HG02885 (cell line): Measurements from ENCODE around the gene CORT.
"Not testable (repeated sequence)": the region's sequence is repeated elsewhere in the genome, so short reads cannot be mapped to it uniquely, and the experiment has no call there.

Experiments
- ATAC-seq: cut with Tn5 transposase; IDR thresholded peaks from one replicate; pipeline ENCODE4 v1.9.1; 2021; ENCODE audit warnings: mild to moderate bottlenecking; ENCODE audit not compliant: unreplicated experiment, poor library complexity

The CORT gene

GRCh38 chr1:10449751-10450150, at the start of gene CORT:
CORT (plus strand) TSS chr1:10450031; CDS start chr1:10450224, 193 bp downstream.
- ATAC-seq: no peak

- no peak for ATAC-seq
These were observed 48.5 kb upstream of the CORT start for GRCh38 chr1:10401281-10401680.

GRCh38 chr1:10402729-10403274, 47.0 kb upstream of the CORT start:
- ATAC-seq: no peak

- ATAC-seq: no peak
These were observed 42.6 kb upstream of the CORT start for GRCh38 chr1:10407201-10407600.

GRCh38 chr1:10415211-10415930, 34.5 kb upstream of the CORT start:
- ATAC-seq: no peak

- not testable (repeated sequence) for ATAC-seq
These were observed 33.9 kb upstream of the CORT start for GRCh38 chr1:10415967-10416366.

- not testable (repeated sequence) for ATAC-seq
These were observed 31.1 kb upstream of the CORT start for GRCh38 chr1:10418741-10419140.

- no peak for ATAC-seq
These were observed 30.5 kb upstream of the CORT start for GRCh38 chr1:10419351-10419750.

- no peak for ATAC-seq
These were observed 28.2 kb upstream of the CORT start for GRCh38 chr1:10421637-10422036.

GRCh38 chr1:10424034-10424433, 25.8 kb upstream of the CORT start:
- ATAC-seq: no peak

- ATAC-seq: no peak
These were observed 25.2 kb upstream of the CORT start for GRCh38 chr1:10424651-10425050.

GRCh38 chr1:10425826-10426534, 23.9 kb upstream of the CORT start:
- ATAC-seq: not testable (repeated sequence)

GRCh38 chr1:10426535-10426848, 23.3 kb upstream of the CORT start:
- not testable (repeated sequence) for ATAC-seq

- ATAC-seq: no peak
These were observed 20.8 kb upstream of the CORT start for GRCh38 chr1:10428984-10429383.

GRCh38 chr1:10429868-10430215, 20.0 kb upstream of the CORT start:
- ATAC-seq: peak; percentile 3

- ATAC-seq: peak; percentile 79
These were observed 19.4 kb upstream of the CORT start, which contains the start of gene CENPS for GRCh38 chr1:10430216-10431069. CENPS (plus strand) TSS chr1:10430433; CDS start chr1:10430518, 85 bp downstream.

- ATAC-seq: no peak
These were observed 18.6 kb upstream of the CORT start for GRCh38 chr1:10431070-10431730.

- no peak for ATAC-seq
These were observed 16.7 kb upstream of the CORT start for GRCh38 chr1:10432910-10433700.

GRCh38 chr1:10433790-10434189, 16.0 kb upstream of the CORT start:
- ATAC-seq: no peak
